Measurements from ENCODE around the gene NCBP3.

GRCh38 chr17:3880983-3881382 lies 34.9 kb upstream of the NCBP3 start:
- TF ChIP-seq CTCF (IDR thresholded peaks at IDR 0.05) (no peak), POLR2AphosphoS5 (IDR thresholded peaks at IDR 0.05; ENCODE audit: low read depth, low read length) (no peak), REST (IDR thresholded peaks at IDR 0.05; ENCODE audit: insufficient read depth in 1 of 2, low read depth in 2 of 2, low read length in 1 of 2) (no peak), SIN3A (IDR thresholded peaks at IDR 0.05; ENCODE audit: borderline replicate concordance, insufficient read depth, low read depth, low read length) (no peak), TCF7L2 (IDR thresholded peaks at IDR 0.05; ENCODE audit: low read depth, low read length) (no peak)

Measured in Panc1 (cell line).